PC-9 (cell line): ENCODE measurements around the gene CAMTA1.

Source experiments
- CTCF ChIP-seq: fragments of 200-600 bp; sonication (generic); conservative IDR thresholded peaks from 2 replicates; pipeline ENCODE4 v1.6.1; 2017; ENCODE audit warnings: mixed run types, antibody characterized with exemption, mild to moderate bottlenecking, moderate library complexity
- EZH2 ChIP-seq: fragments of 200-600 bp; sonication (generic); IDR thresholded peaks from 2 replicates; pipeline ENCODE4 v1.8.0; 2017; ENCODE audit warnings: antibody characterized with exemption, low read depth

- no peak for TF ChIP-seq CTCF
- TF ChIP-seq EZH2 = no peak
These were observed 749.0 kb downstream of the CAMTA1 start for GRCh38 chr1:7534061-7534825.
